IPS-11a (cell line): ENCODE results near the gene USP20.

Source experiments
- H3K4me3 ChIP-seq: one replicate; pipeline ENCODE4 v1.5.1; 2013; ENCODE audit warnings: low read depth, low read length, control low read depth

The USP20 gene

GRCh38 chr9:129822898-129823541, 12.2 kb upstream of the USP20 start:
- H3K4me3 ChIP-seq, result peak overlapping the region; percentile 86

GRCh38 chr9:129823542-129823934, 11.7 kb upstream of the USP20 start:
- peak overlapping the region; percentile 86 for H3K4me3 ChIP-seq

- peak within 1 kb of the TSS; percentile 86 for H3K4me3 ChIP-seq
Observed at GRCh38 chr9:129823935-129824601, 11.2 kb upstream of the USP20 start, which contains the start of gene TOR1A. Gene TOR1A (minus strand): TSS chr9:129824136. CDS start chr9:129824085, 51 bp downstream.

GRCh38 chr9:129826344-129826743, 8.9 kb upstream of the USP20 start:
- no peak overlapping the region for H3K4me3 ChIP-seq

GRCh38 chr9:129826759-129827158, 8.5 kb upstream of the USP20 start:
- no peak overlapping the region for H3K4me3 ChIP-seq

- no peak overlapping the region for H3K4me3 ChIP-seq
Observed at GRCh38 chr9:129828051-129828450, 7.2 kb upstream of the USP20 start.

- no peak overlapping the region for H3K4me3 ChIP-seq
Observed at GRCh38 chr9:129828969-129829368, 6.3 kb upstream of the USP20 start.

GRCh38 chr9:129832982-129833381, 2.3 kb upstream of the USP20 start:
- no peak overlapping the region for H3K4me3 ChIP-seq

- H3K4me3 ChIP-seq, result peak overlapping the region; percentile 99
Observed at GRCh38 chr9:129834489-129835127, 650 bp upstream of the USP20 start.

- H3K4me3 ChIP-seq, result peak overlapping the region; percentile 72
Observed at GRCh38 chr9:129835860-129836223, 584 bp downstream of the USP20 start.

- peak overlapping the region; percentile 72 for H3K4me3 ChIP-seq
Observed at GRCh38 chr9:129836311-129837007, 1.2 kb downstream of the USP20 start.

- H3K4me3 ChIP-seq, result no peak overlapping the region
Observed at GRCh38 chr9:129838707-129839259, 3.5 kb downstream of the USP20 start.

- no peak overlapping the region for H3K4me3 ChIP-seq
Observed at GRCh38 chr9:129839324-129840023, 4.2 kb downstream of the USP20 start.

- no peak overlapping the region for H3K4me3 ChIP-seq
Observed at GRCh38 chr9:129840034-129840433, 4.8 kb downstream of the USP20 start.

- H3K4me3 ChIP-seq, result no peak overlapping the region
Observed at GRCh38 chr9:129841071-129841470, 5.8 kb downstream of the USP20 start.

- H3K4me3 ChIP-seq, result no peak overlapping the region
Observed at GRCh38 chr9:129845373-129845772, 10.1 kb downstream of the USP20 start.

GRCh38 chr9:129848712-129849441, 13.6 kb downstream of the USP20 start:
- no peak overlapping the region for H3K4me3 ChIP-seq

GRCh38 chr9:129849901-129850300, 14.6 kb downstream of the USP20 start:
- H3K4me3 ChIP-seq, result no peak overlapping the region

GRCh38 chr9:129850821-129851550, 15.7 kb downstream of the USP20 start:
- no peak overlapping the region for H3K4me3 ChIP-seq
